GM18508 (cell line): ENCODE data around the gene RNF144B.
"Not testable (repeated sequence)": the region's sequence is repeated elsewhere in the genome, so short reads cannot be mapped to it uniquely, and the experiment has no call there.

Source experiments
- ATAC-seq: cut with Tn5 transposase; IDR thresholded peaks from one replicate; pipeline ENCODE4 v1.9.1; 2021; ENCODE audit warnings: moderate number of reproducible peaks; ENCODE audit not compliant: insufficient read depth, unreplicated experiment

RNF144B gene

GRCh38 chr6:18404965-18405364, 17.8 kb downstream of the RNF144B start:
- not testable (repeated sequence) for ATAC-seq

DNA sequence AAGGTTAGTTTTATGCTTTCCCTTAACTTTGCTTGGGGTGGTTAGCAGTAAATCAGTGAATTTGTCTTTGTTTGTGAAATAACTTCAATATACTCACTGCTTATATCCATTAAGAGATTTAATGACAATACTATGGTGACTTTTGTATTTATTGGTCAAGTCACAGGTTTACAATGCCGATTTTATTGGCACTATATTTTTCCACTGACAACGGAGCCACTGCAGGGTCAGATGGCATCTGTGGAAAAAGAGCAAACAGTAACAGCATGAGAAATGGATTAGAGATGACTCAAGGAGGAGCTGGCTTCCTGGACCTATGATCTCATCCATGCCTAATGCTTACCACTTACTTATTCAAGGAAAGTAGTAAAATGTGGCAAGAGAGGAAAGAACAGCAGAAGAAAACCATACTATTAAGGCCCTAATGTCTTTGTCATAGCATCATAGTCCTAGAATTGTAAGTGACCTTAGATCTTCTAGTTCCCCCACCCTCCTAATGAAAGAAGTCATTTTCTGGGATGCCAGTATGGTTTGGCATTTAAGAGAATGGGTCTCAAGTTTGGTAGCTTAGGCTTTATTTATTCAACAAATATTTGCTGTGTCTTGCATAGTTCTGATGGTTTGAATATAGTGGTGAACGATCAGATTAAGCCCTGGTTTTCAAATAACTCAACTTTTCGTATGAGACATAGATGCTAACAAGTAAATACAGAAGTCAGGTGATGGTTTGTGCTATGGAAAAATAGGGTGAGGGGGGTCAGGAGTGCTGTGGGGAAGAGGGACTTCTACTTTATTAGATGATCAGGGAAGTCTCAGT, 18.5 kb downstream of the RNF144B start:
- ATAC-seq: no peak

DNA sequence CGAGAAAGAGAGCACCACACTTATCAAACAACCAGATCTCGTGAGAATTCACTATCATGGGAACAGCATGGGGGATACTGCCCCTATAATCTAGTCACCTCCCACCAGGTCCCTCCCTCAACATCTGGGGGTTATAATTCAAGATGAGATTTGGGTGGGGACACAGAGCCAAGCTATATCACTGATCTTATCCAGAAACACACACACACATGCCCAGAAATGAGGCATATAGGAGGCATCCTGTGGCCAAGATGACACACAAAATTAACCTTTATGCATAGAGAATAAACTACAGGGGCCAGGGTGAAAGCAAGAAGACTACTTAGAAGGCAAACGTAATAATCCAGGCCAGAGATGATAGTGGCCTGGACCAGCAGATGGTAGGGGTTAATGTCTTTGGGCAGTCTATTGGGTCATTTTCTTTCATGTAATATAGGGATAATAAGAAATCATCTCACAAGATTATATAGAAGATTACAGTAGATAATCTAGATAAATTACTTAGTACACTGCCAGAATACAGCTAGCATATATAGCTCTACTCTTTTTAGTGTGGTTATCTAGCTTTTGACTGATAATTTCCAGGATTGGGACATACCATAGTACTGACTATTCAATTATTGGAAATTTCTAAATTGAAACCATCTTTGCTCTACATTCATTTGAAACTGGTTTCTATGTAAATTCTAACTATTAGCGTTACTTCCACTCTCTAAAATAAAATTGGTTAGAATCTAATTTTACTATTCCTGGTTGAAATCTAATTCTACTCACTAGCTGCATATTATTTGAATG, 20.0 kb downstream of the RNF144B start:
- no peak for ATAC-seq

- ATAC-seq: not testable (repeated sequence)
These were observed 22.5 kb downstream of the RNF144B start for GRCh38 chr6:18409602-18410001.

GRCh38 chr6:18410412-18410811, 23.3 kb downstream of the RNF144B start:
- ATAC-seq: no peak

GRCh38 chr6:18412068-18412467, 24.9 kb downstream of the RNF144B start:
- ATAC-seq: no peak

DNA sequence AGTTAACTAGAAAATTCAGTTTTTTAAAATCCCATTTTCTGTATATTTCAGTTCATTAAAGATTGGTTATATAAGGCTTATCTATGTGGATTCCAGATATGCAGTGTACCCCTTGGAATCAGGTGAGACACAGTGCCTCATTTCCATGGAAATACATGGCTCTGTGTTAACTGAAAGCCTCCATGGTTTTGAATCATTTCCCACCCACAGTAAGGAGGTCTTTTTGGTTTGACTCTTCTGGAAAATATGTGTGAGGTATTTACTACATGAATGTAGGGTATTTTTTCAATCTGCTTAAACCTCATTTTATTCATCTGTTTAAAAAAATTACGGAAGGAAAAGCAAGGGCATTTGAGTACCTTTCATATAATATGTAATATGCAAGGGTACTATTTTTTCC, 25.5 kb downstream of the RNF144B start:
- no peak for ATAC-seq

DNA sequence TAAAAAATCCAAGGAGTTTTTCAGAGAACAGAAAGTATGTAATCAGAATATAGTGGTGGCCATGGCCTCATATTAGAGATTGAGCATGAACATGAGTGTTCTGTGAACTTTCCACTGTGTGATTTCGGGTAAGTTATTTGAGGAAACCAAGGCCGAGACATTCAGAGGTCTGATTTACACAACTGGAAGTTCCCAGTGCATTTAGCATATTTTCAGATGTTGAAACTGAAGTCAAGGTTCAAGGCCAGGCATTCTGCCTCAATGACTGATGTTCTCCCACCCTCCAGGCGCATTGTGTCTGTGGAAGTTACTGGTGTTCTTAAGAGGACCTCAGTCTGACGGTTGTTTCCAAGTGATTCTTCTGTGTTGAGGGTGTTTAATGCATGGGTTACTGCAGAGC, 26.2 kb downstream of the RNF144B start:
- no peak for ATAC-seq

- no peak for ATAC-seq
These were observed 27.0 kb downstream of the RNF144B start for GRCh38 chr6:18414116-18414515.

GRCh38 chr6:18415207-18415606, 28.1 kb downstream of the RNF144B start:
- ATAC-seq: no peak

DNA sequence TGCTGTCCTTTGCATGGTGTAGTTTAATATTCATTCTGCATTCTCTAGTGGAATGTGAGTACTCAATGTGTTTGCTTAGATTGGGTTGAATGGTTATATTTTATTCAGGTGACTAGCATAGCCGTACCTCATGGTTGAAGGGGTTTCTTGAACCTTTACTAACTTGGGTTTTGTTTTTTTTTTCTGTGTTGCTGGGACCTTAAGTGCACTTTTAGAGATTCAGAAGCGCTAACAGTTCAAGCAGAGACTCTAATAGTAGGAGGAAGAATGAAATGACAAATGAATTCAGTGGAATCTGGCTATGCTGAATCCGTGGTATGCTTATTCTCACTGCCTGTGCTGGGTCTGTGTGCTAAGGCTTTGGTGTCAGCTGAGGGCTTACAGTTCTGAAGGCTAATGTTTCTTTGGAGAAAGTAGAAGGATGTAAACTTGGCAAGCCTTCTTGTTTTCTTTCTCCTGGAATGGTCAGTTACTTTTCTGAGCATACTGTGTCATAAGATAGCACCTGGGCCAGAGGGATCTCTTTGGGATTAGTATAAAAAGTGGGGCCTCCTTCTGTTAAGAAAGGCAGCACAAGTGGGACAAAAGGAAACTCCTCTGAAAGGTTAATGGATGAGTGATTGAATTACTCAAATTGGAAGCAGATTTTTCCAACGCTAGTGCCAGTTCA, 28.7 kb downstream of the RNF144B start:
- no peak for ATAC-seq

GRCh38 chr6:18416341-18416679, 29.2 kb downstream of the RNF144B start:
- ATAC-seq: no peak

GRCh38 chr6:18420328-18420727, 33.2 kb downstream of the RNF144B start:
- no peak for ATAC-seq

DNA sequence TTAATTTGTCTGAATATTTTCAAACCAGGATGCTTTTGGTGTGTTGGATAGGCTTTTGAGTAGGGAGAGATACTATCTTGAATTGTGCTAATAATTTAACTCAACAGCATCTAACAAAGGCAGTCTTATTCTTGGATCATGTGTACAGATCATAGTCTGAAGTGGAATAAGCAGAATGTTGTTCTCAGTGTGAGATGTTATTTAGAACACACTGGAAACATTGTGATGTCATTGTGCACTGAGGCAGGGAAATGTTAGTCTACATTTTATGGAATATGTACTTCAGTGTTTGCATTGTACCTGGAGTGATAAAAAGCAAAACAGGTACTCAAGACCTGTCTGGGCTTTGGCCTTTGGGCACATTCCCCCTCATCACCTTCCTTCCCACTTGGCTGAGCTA, 35.0 kb downstream of the RNF144B start:
- no peak for ATAC-seq

DNA sequence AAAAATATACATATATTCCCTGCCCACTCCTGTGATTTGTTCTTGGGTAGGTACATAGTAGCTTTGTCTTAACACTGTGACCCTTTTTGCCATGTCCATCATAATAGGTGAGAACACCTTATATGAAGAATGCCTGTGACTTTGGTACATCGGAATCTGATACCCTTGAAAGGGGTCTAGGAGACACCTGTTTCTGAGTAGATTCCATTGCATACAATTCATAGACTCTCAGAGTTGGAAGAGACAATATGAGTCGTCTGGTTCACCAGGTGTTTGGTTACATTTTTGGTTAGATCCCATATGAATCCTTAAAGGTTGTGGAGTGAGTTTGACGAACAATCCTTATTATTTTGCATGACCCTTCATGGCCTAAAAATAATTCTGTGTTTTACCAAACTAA, 36.3 kb downstream of the RNF144B start:
- ATAC-seq: no peak

DNA sequence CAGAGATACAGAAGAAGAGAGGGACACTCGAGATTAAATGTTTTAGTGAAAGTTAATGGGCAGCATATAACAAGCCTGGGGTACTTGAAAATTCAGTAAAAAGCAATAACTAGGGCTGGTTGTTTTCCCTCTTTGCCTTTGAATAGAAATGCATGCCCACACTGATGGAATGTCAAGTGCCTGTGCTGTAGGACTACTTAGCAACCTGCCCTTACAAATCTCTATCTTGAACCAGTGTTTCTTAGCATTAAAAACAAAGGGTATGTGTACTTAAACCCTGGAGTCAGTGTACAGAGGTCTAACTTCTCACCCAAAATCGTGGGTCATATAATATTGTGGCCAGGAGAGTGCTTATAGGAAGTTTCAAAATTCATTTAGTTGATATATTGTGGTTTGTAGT, 37.1 kb downstream of the RNF144B start:
- ATAC-seq: no peak

DNA sequence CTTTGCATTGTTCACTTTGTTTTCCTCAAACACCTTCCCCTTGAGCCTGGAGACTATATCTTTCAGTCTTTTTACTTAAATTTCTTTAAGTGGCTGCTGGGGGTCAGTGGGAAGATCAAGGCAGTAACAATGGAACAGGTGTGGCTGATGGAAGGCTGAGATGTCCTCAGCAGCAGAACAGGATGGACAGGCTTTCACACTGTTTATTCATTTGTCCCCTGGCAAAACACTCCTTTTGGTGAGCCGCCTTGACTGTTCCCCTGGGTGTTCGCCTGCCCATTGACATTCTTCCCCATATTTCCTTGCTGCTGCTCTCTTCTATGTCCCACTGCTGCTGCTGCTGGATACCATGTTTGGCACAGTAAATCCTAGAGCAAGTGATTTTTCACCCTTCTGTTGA, 38.1 kb downstream of the RNF144B start:
- ATAC-seq: no peak

GRCh38 chr6:18427296-18427695, 40.1 kb downstream of the RNF144B start:
- ATAC-seq: no peak

DNA sequence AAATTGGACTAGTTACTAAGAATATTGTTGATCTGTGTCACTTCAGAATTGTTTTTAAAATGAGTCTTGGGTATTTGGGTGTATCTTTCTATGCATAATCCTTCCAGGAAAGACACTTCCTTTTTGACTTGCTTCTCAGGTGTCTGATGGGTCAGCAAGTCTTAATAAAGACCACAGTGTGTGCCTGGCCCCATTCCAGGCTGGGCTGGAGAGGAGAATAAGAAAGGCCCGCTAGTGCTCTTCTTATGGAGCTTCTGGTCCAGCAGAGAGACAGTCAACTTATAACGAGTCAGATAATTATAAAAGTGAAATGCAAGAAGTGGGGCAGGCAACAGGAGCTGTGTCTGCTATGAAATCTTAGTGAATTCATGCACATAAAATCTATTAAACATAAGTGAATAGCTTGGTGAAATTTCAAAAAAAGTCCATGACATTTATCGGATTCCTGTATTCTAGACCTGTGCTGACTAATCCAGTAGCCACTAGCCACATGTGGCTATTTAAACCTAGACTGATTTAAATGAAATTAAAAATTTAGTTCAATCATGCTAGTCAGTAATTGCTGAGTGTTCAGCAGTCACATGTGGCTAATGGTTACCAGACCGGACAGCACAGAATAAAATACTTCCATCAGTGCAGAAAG, 42.6 kb downstream of the RNF144B start:
- no peak for ATAC-seq

- no peak for ATAC-seq
These were observed 44.4 kb downstream of the RNF144B start for GRCh38 chr6:18431581-18431980.

DNA sequence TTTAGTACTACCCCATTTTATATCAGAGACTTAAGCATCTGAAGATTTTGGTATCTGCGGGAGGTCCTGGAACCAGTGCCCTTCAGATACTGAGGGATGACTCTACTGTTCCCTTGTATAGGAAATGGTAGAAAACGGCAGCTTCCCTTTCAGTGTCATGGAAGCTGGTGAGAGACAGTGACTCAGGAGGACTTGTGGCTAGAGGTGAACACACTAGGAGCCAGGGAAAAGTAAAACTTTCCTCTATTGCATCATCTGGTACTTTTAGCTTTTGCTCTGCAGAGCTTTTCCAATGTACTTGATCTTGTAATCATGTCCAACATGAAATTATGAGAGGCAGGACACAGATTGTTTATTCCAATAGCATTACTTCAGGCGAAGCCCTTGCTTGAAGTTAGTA, 45.0 kb downstream of the RNF144B start:
- no peak for ATAC-seq
